OCI-LY3 (cell line): ENCODE results near the gene CPAMD8.

Source experiments
- H2AFZ ChIP-seq: fragments of 200-600, 300-600 bp; shearing (Covaris generic); 2 replicates; pipeline ENCODE4 v1.6.0; 2014; ENCODE audit warnings: antibody characterized with exemption, low read depth, low read length
- H3K27ac ChIP-seq: fragments of 200-600, 300-600 bp; sonication (generic); 2 replicates; pipeline ENCODE4 v1.5.1; 2014; ENCODE audit warnings: mild to moderate bottlenecking, low read length, moderate library complexity, mixed read lengths
- H3K27me3 ChIP-seq: fragments of 200-600, 300-600 bp; sonication (generic); 2 replicates; pipeline ENCODE4 v1.6.1; 2014; ENCODE audit warnings: low read depth, low read length, mixed read lengths
- H3K36me3 ChIP-seq: fragments of 200-600, 300-600 bp; sonication (generic); replicated peaks from 2 replicates; pipeline ENCODE3; 2014; ENCODE audit warnings: low read depth, low read length, mixed read lengths
- H3K4me1 ChIP-seq: fragments of 300-600, 200-600 bp; sonication (generic); 2 replicates; pipeline ENCODE4 v1.6.1; 2014; ENCODE audit warnings: low read length, mixed read lengths
- H3K4me2 ChIP-seq: fragments of 200-600, 300-600 bp; sonication (generic); 2 replicates; pipeline ENCODE4 v1.6.1; 2014; ENCODE audit warnings: low read length, mixed read lengths
- H3K4me3 ChIP-seq: fragments of 300-600, 200-600 bp; sonication (generic); 2 replicates; pipeline ENCODE4 v1.5.1; 2014; ENCODE audit warnings: antibody characterized with exemption, mild to moderate bottlenecking, low read length, moderate library complexity
- H3K79me2 ChIP-seq: fragments of 300-600, 200-600 bp; shearing (Covaris generic); 2 replicates; pipeline ENCODE4 v1.6.1; 2014; ENCODE audit warnings: mild to moderate bottlenecking, low read length, mixed read lengths
- H3K9ac ChIP-seq: fragments of 300-600, 200-600 bp; shearing (Covaris generic); 2 replicates; pipeline ENCODE4 v1.6.0; 2014; ENCODE audit warnings: mild to moderate bottlenecking, low read length, moderate library complexity
- H3K9me3 ChIP-seq: fragments of 200-600, 300-600 bp; shearing (Covaris generic); 2 replicates; pipeline ENCODE4 v1.6.1; 2014; ENCODE audit warnings: low read length, mixed read lengths; ENCODE audit not compliant: insufficient read depth
- H4K20me1 ChIP-seq: fragments of 200-600, 300-600 bp; sonication (generic); 2 replicates; pipeline ENCODE4 v1.6.1; 2016; ENCODE audit warnings: low read length, mixed read lengths; ENCODE audit not compliant: insufficient read depth
- EZH2phosphoT487 ChIP-seq: fragments of 200-600 bp; shearing (Covaris generic); IDR thresholded peaks from 2 replicates; pipeline ENCODE4 v1.6.1; 2018; ENCODE audit warnings: antibody characterized with exemption, mixed run types, low read depth
- TF ChIP-seq, protein P1 (sequence below): fragments of 200-600, 300-600 bp; sonication (generic); IDR thresholded peaks from 2 replicates; pipeline ENCODE4 v1.5.1; 2014; ENCODE audit warnings: antibody characterized with exemption, low read length, low read depth

Gene CPAMD8

GRCh38 chr19:16874250-16874977 is 152.2 kb downstream of the CPAMD8 start:
- H3K36me3 ChIP-seq, result peaks cover 54% of the 10 kb centered on the region
- 0 out of 2 replicates have a peak, but pooled peaks cover 5% of the 10 kb centered on the region for H4K20me1 ChIP-seq
- H3K27ac ChIP-seq, result 0 out of 2 replicates have a peak overlapping the region, but pooled peaks have one; percentile 2

GRCh38 chr19:16873594-16873993 is 153.0 kb downstream of the CPAMD8 start:
- Histone ChIP-seq H3K9ac (no peak overlapping the region), H3K4me1 (no peaks in the 10 kb centered on the region), H4K20me1 (0 out of 2 replicates have a peak, but pooled peaks cover 5% of the 10 kb centered on the region), H3K9me3 (no peaks in the 10 kb centered on the region), H3K27me3 (no peaks in the 10 kb centered on the region), H3K4me2 (no peak overlapping the region), H3K36me3 (peaks cover 47% of the 10 kb centered on the region), H2AFZ (no peak overlapping the region), H3K27ac (no peak overlapping the region), H3K79me2 (peaks cover 11% of the 10 kb centered on the region), H3K4me3 (no peak overlapping the region)
- TF ChIP-seq, protein P1, sequence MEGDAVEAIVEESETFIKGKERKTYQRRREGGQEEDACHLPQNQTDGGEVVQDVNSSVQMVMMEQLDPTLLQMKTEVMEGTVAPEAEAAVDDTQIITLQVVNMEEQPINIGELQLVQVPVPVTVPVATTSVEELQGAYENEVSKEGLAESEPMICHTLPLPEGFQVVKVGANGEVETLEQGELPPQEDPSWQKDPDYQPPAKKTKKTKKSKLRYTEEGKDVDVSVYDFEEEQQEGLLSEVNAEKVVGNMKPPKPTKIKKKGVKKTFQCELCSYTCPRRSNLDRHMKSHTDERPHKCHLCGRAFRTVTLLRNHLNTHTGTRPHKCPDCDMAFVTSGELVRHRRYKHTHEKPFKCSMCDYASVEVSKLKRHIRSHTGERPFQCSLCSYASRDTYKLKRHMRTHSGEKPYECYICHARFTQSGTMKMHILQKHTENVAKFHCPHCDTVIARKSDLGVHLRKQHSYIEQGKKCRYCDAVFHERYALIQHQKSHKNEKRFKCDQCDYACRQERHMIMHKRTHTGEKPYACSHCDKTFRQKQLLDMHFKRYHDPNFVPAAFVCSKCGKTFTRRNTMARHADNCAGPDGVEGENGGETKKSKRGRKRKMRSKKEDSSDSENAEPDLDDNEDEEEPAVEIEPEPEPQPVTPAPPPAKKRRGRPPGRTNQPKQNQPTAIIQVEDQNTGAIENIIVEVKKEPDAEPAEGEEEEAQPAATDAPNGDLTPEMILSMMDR, result no peak
- no peak for TF ChIP-seq EZH2phosphoT487

More at GRCh38 chr19:16874250-16874977, 152.2 kb downstream of the CPAMD8 start:
- Histone ChIP-seq H3K9ac (no peak overlapping the region), H3K9me3 (no peaks in the 10 kb centered on the region), H3K27me3 (no peaks in the 10 kb centered on the region), H3K4me2 (no peak overlapping the region), H3K4me1 (no peaks in the 10 kb centered on the region), H2AFZ (no peak overlapping the region), H3K79me2 (peaks cover 11% of the 10 kb centered on the region), H3K4me3 (no peak overlapping the region)
- TF ChIP-seq EZH2phosphoT487, result no peak
- TF ChIP-seq, protein P1, result no peak

DNA sequence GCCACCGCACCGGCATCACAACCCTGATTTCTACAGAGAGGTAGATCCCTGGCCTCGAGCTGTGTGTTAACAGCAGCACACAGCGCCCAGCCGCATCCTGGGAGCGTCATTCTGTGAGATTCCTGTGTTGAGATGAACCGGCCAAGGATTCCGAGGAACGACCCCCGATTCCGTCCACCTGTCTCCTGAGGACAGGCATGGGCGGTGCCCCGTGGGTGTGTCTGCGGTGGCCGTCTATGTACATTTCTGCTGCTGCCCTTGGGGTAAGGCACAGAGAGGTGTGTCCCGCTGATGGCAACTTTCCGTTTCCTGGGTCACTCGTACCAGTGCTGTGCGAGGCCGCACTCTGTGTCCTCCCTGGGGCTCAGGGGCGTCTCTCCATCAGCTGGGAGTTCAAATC is 153.9 kb downstream of the CPAMD8 start:
- Histone ChIP-seq H3K27me3 (no peaks in the 10 kb centered on the region), H3K36me3 (peaks cover 46% of the 10 kb centered on the region), H4K20me1 (0 out of 2 replicates have a peak, but pooled peaks cover 5% of the 10 kb centered on the region), H3K27ac (no peak overlapping the region), H3K9me3 (no peaks in the 10 kb centered on the region), H3K4me1 (no peaks in the 10 kb centered on the region), H3K4me2 (no peak overlapping the region), H3K9ac (no peak overlapping the region), H3K79me2 (peaks cover 11% of the 10 kb centered on the region), H2AFZ (no peak overlapping the region), H3K4me3 (no peak overlapping the region)
- no peak for TF ChIP-seq EZH2phosphoT487
- TF ChIP-seq, protein P1, result no peak

GRCh38 chr19:16871871-16872270 is 154.7 kb downstream of the CPAMD8 start:
- Histone ChIP-seq H3K9ac (no peak overlapping the region), H3K27ac (no peak overlapping the region), H3K9me3 (no peaks in the 10 kb centered on the region), H3K27me3 (no peaks in the 10 kb centered on the region), H3K79me2 (peaks cover 11% of the 10 kb centered on the region), H3K36me3 (peaks cover 49% of the 10 kb centered on the region), H3K4me2 (no peak overlapping the region), H4K20me1 (0 out of 2 replicates have a peak, but pooled peaks cover 5% of the 10 kb centered on the region), H3K4me3 (no peak overlapping the region), H2AFZ (no peak overlapping the region), H3K4me1 (no peaks in the 10 kb centered on the region)
- TF ChIP-seq, protein P1, result no peak
- no peak for TF ChIP-seq EZH2phosphoT487
